ENCODE data around the gene CHPT1. TPM values are rescaled to one million over a fixed set of nuclear protein-coding genes. Genes with fewer than 3 reads are reported as not detected.

CHPT1 gene
- polyA plus RNA-seq, 1 donor from 2014 or later, result 20.5 TPM

DNA sequence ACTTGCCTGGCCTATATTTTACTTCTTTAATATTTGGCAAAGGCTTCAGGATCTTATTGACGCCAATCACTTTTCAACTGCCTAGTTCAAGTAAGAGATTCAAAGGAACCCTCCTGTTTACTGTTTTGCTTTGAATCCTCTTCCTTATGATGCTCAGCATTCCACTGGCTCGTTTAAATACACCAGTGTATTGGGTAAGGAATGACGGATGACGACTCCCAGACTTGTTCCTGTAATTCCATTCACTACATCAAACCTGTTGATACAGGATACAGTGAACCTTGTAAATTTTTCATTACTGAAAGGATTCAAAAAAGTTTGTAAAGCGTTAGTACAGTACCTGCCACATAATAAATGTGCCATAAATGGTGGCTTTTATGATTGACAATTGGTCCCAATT is 43.5 kb downstream of the CHPT1 start:
- Histone ChIP-seq H3K9ac (ENCODE audit: low read length) (no peak overlapping the region), H4K20me1 (ENCODE audit: insufficient read depth) (no peaks in the 10 kb centered on the region), H3K36me3 (ENCODE audit: insufficient read depth, low read length) (peaks cover 5% of the 10 kb centered on the region), H3K9me2 (ENCODE audit: insufficient read depth, low read length) (no peaks in the 10 kb centered on the region), H2AFZ (ENCODE audit: low read depth, low read length) (no peak overlapping the region), H3K4me3 (ENCODE audit: low read length) (no peak overlapping the region), H3K4me2 (ENCODE audit: low read length) (no peak overlapping the region), H3K79me2 (replicated peaks; ENCODE audit: insufficient read depth, low read length) (no peaks in the 10 kb centered on the region), H3K27me3 (ENCODE audit: insufficient read depth, low read depth, low read length) (no peaks in the 10 kb centered on the region), H3F3A (ENCODE audit: insufficient read depth, low read length, poor library complexity, severe bottlenecking) (no peaks in the 10 kb centered on the region), H3K27ac (ENCODE audit: low read length) (no peak overlapping the region), H3K9me3 (ENCODE audit: low read length) (no peaks in the 10 kb centered on the region)
- TF ChIP-seq EP300 (conservative IDR thresholded peaks at IDR 0.05; ENCODE audit: poor library complexity, severe bottlenecking) (no peak), POLR2AphosphoS5 (IDR thresholded peaks at IDR 0.05) (no peak), TAF1 (IDR thresholded peaks at IDR 0.05; ENCODE audit: low read depth) (no peak), EZH2 (IDR thresholded peaks at IDR 0.05; ENCODE audit: borderline replicate concordance, insufficient read depth, low read length, poor library complexity, severe bottlenecking) (no peak), RAD21 (conservative IDR thresholded peaks at IDR 0.05) (no peak)
- TF ChIP-seq, protein P1, sequence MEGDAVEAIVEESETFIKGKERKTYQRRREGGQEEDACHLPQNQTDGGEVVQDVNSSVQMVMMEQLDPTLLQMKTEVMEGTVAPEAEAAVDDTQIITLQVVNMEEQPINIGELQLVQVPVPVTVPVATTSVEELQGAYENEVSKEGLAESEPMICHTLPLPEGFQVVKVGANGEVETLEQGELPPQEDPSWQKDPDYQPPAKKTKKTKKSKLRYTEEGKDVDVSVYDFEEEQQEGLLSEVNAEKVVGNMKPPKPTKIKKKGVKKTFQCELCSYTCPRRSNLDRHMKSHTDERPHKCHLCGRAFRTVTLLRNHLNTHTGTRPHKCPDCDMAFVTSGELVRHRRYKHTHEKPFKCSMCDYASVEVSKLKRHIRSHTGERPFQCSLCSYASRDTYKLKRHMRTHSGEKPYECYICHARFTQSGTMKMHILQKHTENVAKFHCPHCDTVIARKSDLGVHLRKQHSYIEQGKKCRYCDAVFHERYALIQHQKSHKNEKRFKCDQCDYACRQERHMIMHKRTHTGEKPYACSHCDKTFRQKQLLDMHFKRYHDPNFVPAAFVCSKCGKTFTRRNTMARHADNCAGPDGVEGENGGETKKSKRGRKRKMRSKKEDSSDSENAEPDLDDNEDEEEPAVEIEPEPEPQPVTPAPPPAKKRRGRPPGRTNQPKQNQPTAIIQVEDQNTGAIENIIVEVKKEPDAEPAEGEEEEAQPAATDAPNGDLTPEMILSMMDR (IDR thresholded peaks at IDR 0.05; ENCODE audit: poor library complexity, severe bottlenecking), result no peak

DNA sequence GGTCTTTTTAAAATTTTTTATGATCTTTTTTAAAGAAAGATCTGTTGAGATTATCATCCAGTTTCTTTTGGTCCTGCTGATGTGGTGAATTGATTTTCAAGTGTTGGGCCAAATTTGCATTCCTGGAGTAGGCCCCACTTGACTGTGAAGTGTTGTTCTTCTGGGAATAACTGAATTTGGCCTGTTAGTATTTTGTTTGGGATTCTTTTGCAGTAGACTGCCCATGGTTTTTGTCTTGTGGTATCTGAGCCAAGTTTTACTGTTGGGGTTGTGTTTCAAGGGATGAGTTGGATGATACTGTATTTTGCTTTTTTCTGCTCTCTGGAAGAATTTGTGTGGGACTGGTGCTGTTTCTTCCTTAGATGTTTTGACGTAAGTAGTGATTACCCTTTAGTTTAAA is 45.8 kb downstream of the CHPT1 start:
- Histone ChIP-seq H2AFZ (ENCODE audit: low read depth, low read length) (no peak overlapping the region), H3K9ac (ENCODE audit: low read length) (no peak overlapping the region), H3K79me2 (replicated peaks; ENCODE audit: insufficient read depth, low read length) (no peaks in the 10 kb centered on the region), H3K9me3 (ENCODE audit: low read length) (no peaks in the 10 kb centered on the region), H3F3A (ENCODE audit: insufficient read depth, low read length, poor library complexity, severe bottlenecking) (no peaks in the 10 kb centered on the region), H3K27me3 (ENCODE audit: insufficient read depth, low read depth, low read length) (no peaks in the 10 kb centered on the region), H4K20me1 (ENCODE audit: insufficient read depth) (no peaks in the 10 kb centered on the region), H3K9me2 (ENCODE audit: insufficient read depth, low read length) (no peaks in the 10 kb centered on the region), H3K36me3 (ENCODE audit: insufficient read depth, low read length) (peaks cover 5% of the 10 kb centered on the region), H3K4me2 (ENCODE audit: low read length) (no peak overlapping the region), H3K4me3 (ENCODE audit: low read length) (no peak overlapping the region), H3K27ac (ENCODE audit: low read length) (no peak overlapping the region)
- TF ChIP-seq RAD21 (conservative IDR thresholded peaks at IDR 0.05) (no peak), SMC3 (conservative IDR thresholded peaks at IDR 0.05; ENCODE audit: poor library complexity) (no peak), EZH2 (IDR thresholded peaks at IDR 0.05; ENCODE audit: borderline replicate concordance, insufficient read depth, low read length, poor library complexity, severe bottlenecking) (no peak), EP300 (conservative IDR thresholded peaks at IDR 0.05; ENCODE audit: poor library complexity, severe bottlenecking) (no peak), TAF1 (IDR thresholded peaks at IDR 0.05; ENCODE audit: low read depth) (no peak), MXI1 (conservative IDR thresholded peaks at IDR 0.05; ENCODE audit: poor library complexity, severe bottlenecking) (no peak), POLR2AphosphoS5 (IDR thresholded peaks at IDR 0.05) (no peak)
- TF ChIP-seq, protein P2, sequence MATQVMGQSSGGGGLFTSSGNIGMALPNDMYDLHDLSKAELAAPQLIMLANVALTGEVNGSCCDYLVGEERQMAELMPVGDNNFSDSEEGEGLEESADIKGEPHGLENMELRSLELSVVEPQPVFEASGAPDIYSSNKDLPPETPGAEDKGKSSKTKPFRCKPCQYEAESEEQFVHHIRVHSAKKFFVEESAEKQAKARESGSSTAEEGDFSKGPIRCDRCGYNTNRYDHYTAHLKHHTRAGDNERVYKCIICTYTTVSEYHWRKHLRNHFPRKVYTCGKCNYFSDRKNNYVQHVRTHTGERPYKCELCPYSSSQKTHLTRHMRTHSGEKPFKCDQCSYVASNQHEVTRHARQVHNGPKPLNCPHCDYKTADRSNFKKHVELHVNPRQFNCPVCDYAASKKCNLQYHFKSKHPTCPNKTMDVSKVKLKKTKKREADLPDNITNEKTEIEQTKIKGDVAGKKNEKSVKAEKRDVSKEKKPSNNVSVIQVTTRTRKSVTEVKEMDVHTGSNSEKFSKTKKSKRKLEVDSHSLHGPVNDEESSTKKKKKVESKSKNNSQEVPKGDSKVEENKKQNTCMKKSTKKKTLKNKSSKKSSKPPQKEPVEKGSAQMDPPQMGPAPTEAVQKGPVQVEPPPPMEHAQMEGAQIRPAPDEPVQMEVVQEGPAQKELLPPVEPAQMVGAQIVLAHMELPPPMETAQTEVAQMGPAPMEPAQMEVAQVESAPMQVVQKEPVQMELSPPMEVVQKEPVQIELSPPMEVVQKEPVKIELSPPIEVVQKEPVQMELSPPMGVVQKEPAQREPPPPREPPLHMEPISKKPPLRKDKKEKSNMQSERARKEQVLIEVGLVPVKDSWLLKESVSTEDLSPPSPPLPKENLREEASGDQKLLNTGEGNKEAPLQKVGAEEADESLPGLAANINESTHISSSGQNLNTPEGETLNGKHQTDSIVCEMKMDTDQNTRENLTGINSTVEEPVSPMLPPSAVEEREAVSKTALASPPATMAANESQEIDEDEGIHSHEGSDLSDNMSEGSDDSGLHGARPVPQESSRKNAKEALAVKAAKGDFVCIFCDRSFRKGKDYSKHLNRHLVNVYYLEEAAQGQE (IDR thresholded peaks at IDR 0.05; ENCODE audit: borderline replicate concordance), result no peak
- TF ChIP-seq, protein P1 (IDR thresholded peaks at IDR 0.05; ENCODE audit: poor library complexity, severe bottlenecking), result no peak
